K562 (cell line): ENCODE measurements around the gene GOLGA5.

Experiments
- CHCHD3 ChIP-seq: fragments of 250-450 bp; sonication (Bioruptor Pico); IDR thresholded peaks from 2 replicates; pipeline ENCODE4 v2.1.2; 2022; ENCODE audit warnings: mild to moderate bottlenecking
- CREB5 ChIP-seq: fragments of 250-450 bp; sonication (Bioruptor Pico); IDR thresholded peaks from 2 replicates; pipeline ENCODE4 v1.5.0; 2020; ENCODE audit warnings: mild to moderate bottlenecking
- CTCF ChIP-seq, 3 experiments: IDR thresholded peaks in 2 of 3; conservative IDR thresholded peaks in 1 of 3; 2 replicates each; pipeline ENCODE4 v1.5.1; 2011 to 2012; ENCODE audit warnings: low read length in 3 of 3, mild to moderate bottlenecking in 3 of 3, control low read depth in 2 of 3, improper control_type of control experiment in 1 of 3, inconsistent platforms in 1 of 3, low read depth in 1 of 3, mixed read lengths in 1 of 3, moderate library complexity in 1 of 3; ENCODE audit not compliant: insufficient read depth in 2 of 3
- ETS1 ChIP-seq: conservative IDR thresholded peaks from 2 replicates; pipeline ENCODE4 v1.6.1; 2011; ENCODE audit warnings: low read depth, mild to moderate bottlenecking, low read length; ENCODE audit not compliant: control insufficient read depth
- FOXJ3 ChIP-seq: sonication (generic); formaldehyde crosslinking; IDR thresholded peaks from 2 replicates; pipeline ENCODE4 v1.4.0; 2020; ENCODE audit warnings: mild to moderate bottlenecking, missing genetic modification reagents
- HDAC6 ChIP-seq: IDR thresholded peaks from 2 replicates; pipeline ENCODE4 v1.6.1; 2012; ENCODE audit warnings: low read depth, mild to moderate bottlenecking, control low read depth, inconsistent platforms, low read length, moderate library complexity
- JUNB ChIP-seq: fragments of 450-650 bp; formaldehyde crosslinking; conservative IDR thresholded peaks from 2 replicates; pipeline ENCODE4 v1.4.0; 2020; ENCODE audit warnings: mild to moderate bottlenecking
- MAX ChIP-seq: sonication (generic); formaldehyde crosslinking; IDR thresholded peaks from 2 replicates; pipeline ENCODE4 v1.9.0; 2022; ENCODE audit warnings: mild to moderate bottlenecking, missing genetic modification reagents
- NFIC ChIP-seq: fragments of 450-650 bp; IDR thresholded peaks from 2 replicates; pipeline ENCODE4 v1.6.1; 2017; ENCODE audit warnings: mild to moderate bottlenecking, inconsistent platforms
- NR1H2 ChIP-seq: sonication (generic); formaldehyde crosslinking; IDR thresholded peaks from 2 replicates; pipeline ENCODE4 v1.4.0; 2020; ENCODE audit warnings: mild to moderate bottlenecking, missing genetic modification reagents
- POLR2AphosphoS2 ChIP-seq: IDR thresholded peaks from 2 replicates; pipeline ENCODE4 v1.6.1; 2012; ENCODE audit warnings: low read length, improper control_type of control experiment
- ZBTB49 ChIP-seq: sonication (generic); formaldehyde crosslinking; IDR thresholded peaks from 2 replicates; pipeline ENCODE4 v1.8.0; 2022; ENCODE audit warnings: missing genetic modification reagents, mild to moderate bottlenecking, borderline replicate concordance
- ZNF507 ChIP-seq: conservative IDR thresholded peaks from 2 replicates; pipeline ENCODE4 v1.6.1; 2017; ENCODE audit warnings: missing genetic modification characterization, missing compliant biosample characterization
- ZNF785 ChIP-seq: fragments of 250-450 bp; sonication (Bioruptor Pico); IDR thresholded peaks from 2 replicates; pipeline ENCODE4 v1.4.0; 2020; ENCODE audit warnings: mild to moderate bottlenecking

GRCh38 chr14:92751819-92752218, 42.3 kb upstream of the GOLGA5 start:
- TF ChIP-seq NR1H2 (no peak), ETS1 (no peak), FOXJ3 (no peak), POLR2AphosphoS2 (no peak), MAX (no peak), NFIC (no peak), CTCF (IDR thresholded peaks at IDR 0.05 in 2 of 3, conservative IDR thresholded peaks at IDR 0.05 in 1 of 3; ENCODE audit: insufficient read depth in 2 of 3, low read depth in 1 of 3, low read length in 3 of 3) (no peak), ZNF785 (CRISPR knock-in tag) (no peak), CREB5 (CRISPR knock-in tag) (no peak), HDAC6 (no peak), CHCHD3 (CRISPR knock-in tag) (no peak), JUNB (CRISPR knock-in tag) (no peak), ZBTB49 (CRISPR knock-in tag) (no peak), ZNF507 (tag) (no peak)
